Activated CD4-positive, alpha-beta T cell treated with anti-CD3 and anti-CD28 coated beads, Interleukin-2, amount 50 U/mL, for 16 hours (primary cell): ENCODE results near the gene S100Z.
A peak's percentile ranks its signal among the peaks of the same experiment; 100 is the strongest.
"Not testable (repeated sequence)": the region's sequence is repeated elsewhere in the genome, so short reads cannot be mapped to it uniquely, and the experiment has no call there.

Source experiments
- DNase-seq: peaks from one replicate; pipeline ENCODE4 v3.0.0-alpha.2; 2020

The S100Z gene

DNA sequence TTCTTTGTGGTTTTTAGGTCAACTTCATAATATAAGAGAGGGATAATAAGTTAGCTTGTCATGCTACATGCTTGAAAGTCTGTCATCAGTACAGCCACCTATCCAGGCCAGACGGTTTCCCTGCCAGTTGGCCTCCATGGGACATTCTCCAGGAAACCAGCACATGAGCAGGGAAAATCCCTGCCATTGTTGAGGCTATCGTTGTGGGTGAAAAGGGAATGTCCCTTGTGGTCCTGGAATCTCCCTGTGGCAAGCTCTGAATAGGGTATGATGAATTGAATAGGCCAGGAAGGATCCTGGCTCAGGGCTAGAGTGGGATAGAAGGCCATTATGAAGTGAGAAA is 18.7 kb upstream of the S100Z start:
- DNase-seq = no peak

DNA sequence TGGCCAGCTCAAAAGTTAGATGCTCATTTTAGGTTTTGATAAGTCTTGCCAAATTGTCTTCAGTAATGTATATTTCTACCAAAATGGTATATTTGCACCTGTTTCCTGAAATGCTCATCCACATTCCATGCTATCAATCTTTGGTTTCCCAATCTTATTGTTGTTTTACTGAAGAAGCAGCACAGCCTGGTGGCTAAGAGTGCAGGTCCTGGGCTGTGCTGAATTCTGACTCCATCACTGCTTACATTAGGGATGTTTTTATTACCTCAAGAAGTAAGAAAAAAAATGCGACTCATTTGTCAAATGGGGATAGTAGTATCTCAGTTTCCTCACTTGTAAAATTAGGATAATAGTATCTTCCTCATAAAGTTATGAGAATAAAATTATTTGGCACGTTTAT is 13.6 kb upstream of the S100Z start:
- DNase-seq = no peak

DNA sequence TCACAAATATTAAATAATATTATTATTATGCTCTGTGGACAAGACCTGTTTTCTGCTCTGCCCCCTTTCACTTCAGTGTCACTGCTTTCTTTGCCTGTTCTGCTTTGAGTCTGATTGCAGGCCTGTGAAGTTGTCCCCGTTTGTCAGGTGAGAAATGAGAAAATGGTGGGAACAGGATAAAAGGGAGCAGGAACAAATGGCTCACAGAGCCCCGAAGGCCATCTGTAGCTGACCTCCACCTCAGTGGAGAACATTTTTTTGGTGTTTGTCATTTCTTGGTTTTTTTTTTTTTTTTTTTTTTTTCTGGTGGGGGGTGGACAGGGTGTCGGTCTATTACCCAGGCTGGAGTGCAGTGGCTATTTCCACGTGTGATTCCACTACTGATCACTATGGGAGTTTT is 13.2 kb upstream of the S100Z start:
- no peak for DNase-seq

DNA sequence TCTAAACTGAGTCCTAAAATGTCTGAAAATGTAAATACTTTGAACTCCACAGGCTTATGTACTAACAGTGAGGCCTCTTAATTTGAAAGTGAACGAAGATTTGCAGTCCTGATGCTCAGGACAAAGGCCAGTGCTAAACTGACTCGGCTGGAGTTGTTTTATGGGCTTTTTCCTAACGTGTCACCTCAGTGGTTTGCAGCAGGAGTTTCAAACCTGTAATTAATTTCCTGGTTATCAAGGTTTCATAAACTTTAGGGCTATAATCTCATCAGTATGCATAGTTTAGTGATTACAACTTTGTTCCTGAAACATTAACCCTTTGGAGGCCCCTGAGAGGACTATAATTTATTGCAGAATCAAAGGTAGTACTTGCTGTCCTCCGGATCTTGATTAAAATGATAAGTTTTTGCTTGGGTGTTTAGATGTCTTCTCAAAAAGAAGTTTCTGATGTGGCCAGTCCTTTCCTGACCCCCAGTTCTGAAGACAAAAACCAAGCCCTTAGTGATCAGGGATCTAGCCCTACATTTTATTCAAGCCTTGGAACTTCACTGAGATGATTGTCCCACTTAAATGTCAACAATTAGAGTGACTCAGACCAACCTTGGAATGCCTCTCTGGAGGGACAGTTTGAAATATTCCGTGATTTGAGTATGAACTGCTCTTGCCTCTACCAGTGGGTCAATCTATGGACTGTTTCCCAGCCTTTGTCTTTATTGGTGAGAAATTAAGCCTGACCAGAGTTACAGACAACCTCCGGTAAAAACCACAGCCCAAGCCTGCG is 11.1 kb upstream of the S100Z start:
- no peak for DNase-seq

- DNase-seq = no peak
These were observed 8.5 kb upstream of the S100Z start for GRCh38 chr5:76841361-76841760.

DNA sequence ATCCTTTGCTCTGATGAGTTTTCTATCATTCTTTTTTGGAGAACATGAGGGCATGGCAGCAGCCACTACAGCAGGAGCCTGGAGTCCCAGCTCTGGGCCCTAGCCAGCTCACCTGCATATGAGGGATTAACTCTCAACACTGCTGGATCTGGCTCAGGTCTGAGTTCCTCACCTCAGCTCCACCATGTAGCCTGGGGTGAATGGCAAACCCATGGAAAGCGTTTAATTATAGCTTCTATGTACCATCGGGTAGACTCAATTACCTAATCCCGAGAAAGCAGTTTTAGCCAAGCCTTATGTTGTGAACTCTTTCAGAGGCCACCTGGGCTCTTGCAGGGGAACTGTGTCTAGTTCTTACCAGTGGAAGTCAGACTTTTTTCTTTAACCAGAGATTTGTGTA is 3.9 kb upstream of the S100Z start:
- DNase-seq = no peak

DNA sequence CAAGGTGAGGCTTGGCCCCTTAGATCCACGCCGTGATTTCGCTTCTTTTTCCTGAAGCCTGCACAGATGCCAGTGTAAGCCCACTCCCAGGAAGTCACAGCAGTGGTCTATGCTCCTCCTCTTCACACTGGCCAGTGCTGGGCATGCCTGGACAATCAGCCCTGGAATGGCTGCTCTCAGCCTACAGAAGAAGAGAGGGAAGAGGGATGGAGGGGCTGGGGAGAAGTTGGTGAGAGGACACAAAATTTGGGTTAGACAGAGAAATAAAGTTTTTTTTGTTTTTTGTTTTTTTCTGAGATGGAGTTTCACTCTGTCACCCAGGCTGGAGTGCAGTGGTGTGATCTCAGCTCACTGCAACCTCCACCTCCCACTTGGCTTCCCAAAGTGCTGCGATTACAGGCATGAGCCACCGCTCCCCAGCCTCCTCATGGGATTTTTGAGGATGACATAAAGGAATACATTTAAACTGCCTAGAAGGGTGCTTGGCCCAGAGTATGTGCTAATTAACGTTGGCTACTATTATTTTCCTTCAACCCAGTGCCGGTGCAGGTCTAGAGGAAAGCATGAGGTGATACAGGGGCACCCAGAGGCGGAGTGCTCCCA is 830 bp downstream of the S100Z start:
- DNase-seq = no peak

GRCh38 chr5:76851728-76852369 is 2.0 kb downstream of the S100Z start:
- DNase-seq = no peak

DNA sequence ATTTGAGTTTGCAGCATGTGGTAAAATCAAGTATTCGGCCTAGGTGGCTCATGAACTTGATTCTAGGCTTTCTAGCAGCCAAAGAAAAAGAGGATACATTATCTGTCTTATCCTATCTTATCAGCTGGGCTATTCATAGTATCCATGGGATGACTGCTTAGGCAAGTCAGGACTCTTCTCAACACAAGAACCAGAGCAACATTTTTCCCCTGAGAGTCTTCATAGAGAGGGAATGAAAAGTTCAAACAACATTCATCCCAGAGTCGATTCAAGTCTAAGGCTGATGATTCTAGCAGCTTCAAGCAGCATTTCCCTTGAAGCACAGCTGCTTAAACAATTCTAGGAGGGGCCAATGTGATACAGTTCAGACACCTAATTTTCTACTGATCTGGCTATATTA is 3.0 kb downstream of the S100Z start:
- no peak for DNase-seq

DNA sequence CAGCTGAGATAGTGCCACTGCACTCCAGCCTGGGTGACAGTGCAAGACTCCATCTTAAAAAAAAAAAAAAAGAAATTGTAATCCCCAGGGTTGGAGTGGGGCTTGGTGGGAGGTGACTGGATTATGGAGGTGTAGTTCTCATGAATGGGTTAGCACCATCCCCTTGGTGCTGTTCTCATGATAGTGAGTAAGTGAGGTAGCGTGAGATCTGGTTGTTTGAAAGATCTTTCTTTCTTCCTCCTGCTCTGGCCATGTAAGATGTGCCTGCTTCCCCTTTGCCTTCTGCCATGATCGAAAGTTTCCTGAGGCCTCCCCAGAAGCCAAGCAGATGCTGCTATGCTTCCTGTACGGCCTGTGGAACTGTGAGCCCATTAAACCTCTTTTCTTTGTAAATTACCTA is 3.9 kb downstream of the S100Z start:
- DNase-seq = not testable (repeated sequence)

DNA sequence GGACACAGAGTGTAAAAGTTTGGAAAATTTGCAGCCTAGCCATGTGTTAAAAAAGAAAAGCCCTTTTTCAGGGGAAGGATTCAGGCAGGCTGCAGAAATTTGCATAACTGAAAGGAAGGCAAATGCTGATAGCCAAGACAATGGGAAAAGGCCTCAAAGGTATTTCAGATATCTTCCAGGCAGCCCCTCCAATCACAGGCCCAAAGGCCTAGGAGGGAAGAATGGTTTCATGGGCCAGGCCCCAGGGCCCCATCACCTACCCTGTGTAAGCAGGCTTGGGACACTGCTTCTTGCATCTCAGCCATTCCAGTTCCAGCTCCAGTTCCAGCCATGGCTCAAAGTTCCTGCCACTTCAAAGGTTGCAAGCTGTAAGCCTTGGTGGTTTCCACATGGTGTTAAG is 4.8 kb downstream of the S100Z start:
- DNase-seq = no peak

DNA sequence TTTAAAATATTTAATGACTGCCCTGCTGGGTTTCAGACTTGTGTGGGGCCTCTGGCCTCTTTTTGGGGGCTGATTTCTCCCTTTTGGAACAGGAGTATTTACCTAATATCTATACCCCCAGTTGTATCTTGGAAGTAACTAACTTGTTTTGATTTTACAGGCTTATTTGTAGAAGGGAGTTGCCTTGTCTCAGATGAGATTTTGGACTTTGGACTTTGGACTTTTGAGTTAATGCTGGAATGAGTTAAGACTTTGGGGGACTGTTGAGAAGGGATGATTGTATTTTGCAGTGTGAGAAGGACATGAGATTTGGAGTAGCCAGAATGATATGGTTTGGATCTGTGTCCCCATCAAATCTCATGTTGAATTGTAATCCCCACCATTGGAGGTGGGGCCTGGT is 5.7 kb downstream of the S100Z start:
- DNase-seq = not testable (repeated sequence)

DNA sequence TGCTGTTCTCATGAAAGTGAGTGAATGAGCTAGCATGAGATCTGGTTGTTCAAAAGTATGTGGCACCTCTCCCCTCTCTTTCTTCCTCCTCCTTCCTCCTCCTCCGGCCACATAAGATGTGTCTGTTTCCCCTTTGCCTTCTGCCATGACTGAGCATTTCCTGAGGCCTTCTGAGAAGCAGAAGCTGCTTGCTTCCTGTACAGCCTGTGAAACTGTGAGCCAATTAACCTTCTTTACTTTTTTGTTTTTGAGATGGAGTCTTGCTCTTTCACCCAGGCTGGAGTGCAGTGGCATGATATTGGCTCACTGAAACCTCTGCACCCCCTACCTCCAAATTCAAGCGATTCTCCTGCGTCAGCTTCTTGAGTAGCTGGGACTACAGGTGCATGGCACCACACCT is 6.1 kb downstream of the S100Z start:
- peak; percentile 72 for DNase-seq

GRCh38 chr5:76856800-76857199 is 7.0 kb downstream of the S100Z start:
- DNase-seq = not testable (repeated sequence)

DNA sequence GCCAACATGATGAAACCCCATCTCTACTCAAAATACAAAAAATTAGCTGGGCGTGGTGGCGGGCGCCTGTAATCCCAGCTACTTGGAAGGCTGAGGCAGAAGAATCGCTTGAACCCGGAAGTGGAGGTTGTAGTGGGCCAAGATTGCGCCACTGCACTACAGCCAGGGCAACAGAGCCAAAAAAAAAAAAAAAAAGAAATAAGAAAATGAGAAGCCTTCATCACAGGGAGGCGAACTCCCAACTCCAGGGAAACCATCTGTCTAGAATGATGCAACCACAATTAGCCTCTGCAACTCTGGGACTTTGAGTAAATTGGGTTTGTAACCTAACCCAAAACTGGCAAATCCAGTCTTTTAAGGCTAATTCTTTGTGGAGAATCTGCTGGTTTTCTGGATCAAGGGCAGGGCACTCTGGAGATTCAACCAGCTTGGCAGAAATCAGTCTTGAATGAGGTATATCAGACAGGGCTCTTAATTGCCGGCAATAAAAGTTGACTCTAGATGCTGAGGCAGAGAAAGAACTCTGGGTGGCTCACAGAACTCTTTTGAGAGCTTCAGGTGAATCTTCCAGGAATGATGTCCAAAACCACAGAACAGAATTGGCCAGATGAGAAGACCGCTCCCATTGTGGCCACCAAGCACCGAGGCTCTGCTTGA is 9.9 kb downstream of the S100Z start:
- no peak for DNase-seq

DNA sequence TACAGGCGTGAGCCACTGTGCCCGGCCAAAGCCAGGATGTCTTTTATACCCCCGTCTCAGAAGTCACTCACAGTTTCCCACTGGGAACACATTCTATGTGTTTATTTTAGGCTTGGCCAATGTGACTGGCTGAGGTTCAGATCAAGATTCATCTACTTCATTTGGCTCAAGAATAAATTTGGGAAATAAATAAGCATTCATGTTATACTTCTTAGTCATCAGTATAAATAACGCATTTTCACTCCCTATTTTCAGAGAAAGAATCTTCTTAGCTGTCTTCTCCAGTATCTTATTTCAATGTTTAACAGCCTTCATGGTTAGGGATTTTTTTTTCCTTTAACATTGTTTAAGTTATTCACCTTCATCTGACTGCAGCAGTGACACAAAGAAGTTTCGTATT is 11.8 kb downstream of the S100Z start:
- DNase-seq = no peak

GRCh38 chr5:76863001-76863400 is 13.2 kb downstream of the S100Z start:
- no peak for DNase-seq

- DNase-seq = no peak
These were observed 16.7 kb downstream of the S100Z start for GRCh38 chr5:76866503-76866902.

DNA sequence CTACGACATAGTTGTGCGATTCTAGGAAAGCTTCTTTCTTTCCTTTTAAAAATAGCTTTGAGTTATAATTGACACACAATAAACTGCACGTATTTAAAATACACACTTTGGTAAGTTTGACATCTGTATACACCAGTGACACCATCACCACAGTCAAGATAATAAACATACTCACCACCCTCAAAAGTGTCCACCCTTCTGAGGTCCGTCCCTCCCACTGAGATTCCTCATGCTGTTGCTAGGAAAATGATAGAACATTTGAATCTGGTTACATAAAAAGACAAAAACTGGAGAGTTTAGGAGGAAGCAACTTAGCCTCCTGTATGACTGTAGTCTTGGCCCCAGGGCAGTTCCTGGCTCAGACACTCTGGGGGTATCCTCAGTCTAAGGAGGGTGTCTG is 17.2 kb downstream of the S100Z start:
- no peak for DNase-seq

- peak; percentile 69 for DNase-seq
These were observed 18.2 kb downstream of the S100Z start for GRCh38 chr5:76867827-76868693.

- no peak for DNase-seq
These were observed 20.2 kb downstream of the S100Z start for GRCh38 chr5:76870046-76870445.

DNA sequence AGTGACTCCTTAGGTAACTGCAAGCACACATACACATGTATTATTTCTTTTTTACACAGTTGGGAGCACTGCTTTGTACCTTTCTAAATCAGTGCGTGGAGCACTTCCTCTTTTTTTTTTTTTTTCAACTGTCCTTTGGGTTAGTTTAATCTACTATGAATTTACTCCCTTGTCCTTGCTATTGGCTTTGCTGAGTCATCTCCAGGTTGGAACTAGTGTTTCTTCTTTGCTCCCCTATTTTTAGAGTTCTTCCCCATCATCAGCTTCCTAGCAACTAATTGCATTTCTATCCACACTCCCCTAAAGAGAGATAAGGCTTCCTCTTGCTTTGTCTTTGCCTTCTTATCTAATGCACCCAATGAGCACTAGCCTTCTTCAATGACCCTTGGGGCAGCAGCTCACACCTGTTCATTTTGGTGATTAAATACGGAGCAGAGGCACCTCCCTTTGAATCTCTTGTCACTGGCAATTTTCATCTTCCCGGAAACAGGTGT is 24.3 kb downstream of the S100Z start:
- DNase-seq = no peak
